Activated CD8-positive, alpha-beta memory T cell treated with anti-CD3 and anti-CD28 coated beads for 4 hours (primary cell): ENCODE results near the gene TKT.
"Not testable (repeated sequence)": the region's sequence is repeated elsewhere in the genome, so short reads cannot be mapped to it uniquely, and the experiment has no call there.

Experiments used
- DNase-seq, 2 donors: peaks; one replicate each; pipeline ENCODE4 v3.0.0-alpha.2; 2020; ENCODE audit warnings: low read depth in 2 of 2

The TKT gene

GRCh38 chr3:53260286-53260785 lies 4.5 kb upstream of the TKT start:
- DNase-seq = no peak

GRCh38 chr3:53259427-53260259 lies 3.8 kb upstream of the TKT start:
- DNase-seq = no peak

- DNase-seq = no peak
Measured at GRCh38 chr3:53258600-53259426, 3.0 kb upstream of the TKT start.

GRCh38 chr3:53257465-53257864 lies 1.6 kb upstream of the TKT start:
- no peak for DNase-seq

- no peak for DNase-seq
Measured at GRCh38 chr3:53256704-53257055, 858 bp upstream of the TKT start.

- peak in 1 of 2 donors; percentile 14 for DNase-seq
Measured at GRCh38 chr3:53255423-53255774, 423 bp downstream of the TKT start.

- peak in 1 of 2 donors; percentile 16 for DNase-seq
Measured at GRCh38 chr3:53254509-53255422, 1.1 kb downstream of the TKT start.

GRCh38 chr3:53253707-53254508 lies 1.9 kb downstream of the TKT start:
- no peak for DNase-seq

GRCh38 chr3:53252947-53253322 lies 2.9 kb downstream of the TKT start:
- DNase-seq = not testable (repeated sequence)

- DNase-seq = no peak
Measured at GRCh38 chr3:53252096-53252946, 3.5 kb downstream of the TKT start.

- no peak for DNase-seq
Measured at GRCh38 chr3:53250881-53251605, 4.8 kb downstream of the TKT start.

GRCh38 chr3:53250453-53250852 lies 5.4 kb downstream of the TKT start:
- DNase-seq = no peak

GRCh38 chr3:53248161-53248560 lies 7.7 kb downstream of the TKT start:
- DNase-seq = no peak

GRCh38 chr3:53247619-53248018 lies 8.2 kb downstream of the TKT start:
- no peak for DNase-seq

GRCh38 chr3:53244271-53244670 lies 11.6 kb downstream of the TKT start:
- no peak for DNase-seq

- DNase-seq = no peak
Measured at GRCh38 chr3:53243785-53244184, 12.0 kb downstream of the TKT start.

GRCh38 chr3:53243165-53243564 lies 12.7 kb downstream of the TKT start:
- DNase-seq = no peak

- no peak for DNase-seq
Measured at GRCh38 chr3:53242642-53243041, 13.2 kb downstream of the TKT start.

GRCh38 chr3:53242155-53242554 lies 13.7 kb downstream of the TKT start:
- no peak for DNase-seq
